Esophagus muscularis mucosa (tissue), 4 donors: ENCODE measurements around the gene NOL3. TPM values are rescaled to one million over a fixed set of nuclear protein-coding genes. Genes with fewer than 3 reads are reported as not detected.

Experiments
- DNase-seq: peaks from one replicate; pipeline ENCODE4 v3.0.0-alpha.2; 2017; ENCODE audit errors: extremely low spot score
- H3K27ac ChIP-seq, 4 donors: fragments of 200-600 bp; sonication (generic); replicated peaks in 1 of 4; 1 replicate in 3 of 4; 2 replicates in 1 of 4; pipeline ENCODE4 v1.5.1; 2016 to 2019; ENCODE audit warnings: mild to moderate bottlenecking in 1 of 4
- H3K27me3 ChIP-seq, 4 donors: fragments of 200-600 bp; sonication (generic); one replicate each; pipeline versions ENCODE4 v1.5.1 to v1.6.0; 2016 to 2019
- H3K36me3 ChIP-seq, 4 donors: fragments of 200-600 bp; sonication (generic); one replicate each; pipeline ENCODE4 v1.5.1; 2016 to 2019
- H3K4me1 ChIP-seq, 4 donors: fragments of 200-600 bp; sonication (generic); one replicate each; pipeline ENCODE4 v1.5.1; 2016 to 2019
- H3K4me3 ChIP-seq, 4 donors: fragments of 200-600 bp; sonication (generic); 1 replicate in 2 of 4; 2 replicates in 2 of 4; pipeline ENCODE4 v1.5.1; 2016 to 2019; ENCODE audit warnings: mild to moderate bottlenecking in 4 of 4, moderate library complexity in 1 of 4
- H3K9me3 ChIP-seq, 4 donors: fragments of 200-600 bp; sonication (generic); 1 replicate in 3 of 4; 2 replicates in 1 of 4; pipeline ENCODE4 v1.5.1; 2016 to 2019
- EP300 ChIP-seq: sonication (generic); formaldehyde crosslinking; IDR thresholded peaks from one replicate; pipeline ENCODE4 v1.6.1; 2017; ENCODE audit warnings: antibody characterized with exemption
- POLR2A ChIP-seq: fragments of 450-650 bp; IDR thresholded peaks from one replicate; pipeline ENCODE4 v1.6.1; 2017; ENCODE audit warnings: antibody characterized with exemption, moderate library complexity, mild to moderate bottlenecking, low read depth
- POLR2AphosphoS5 ChIP-seq, 2 donors: sonication (generic); formaldehyde crosslinking; IDR thresholded peaks; one replicate each; pipeline ENCODE4 v1.6.1; 2017; ENCODE audit warnings: antibody characterized with exemption in 2 of 2
- WGBS: methylation state at CpG from one replicate; pipeline ENCODE4 v1.1.5; 2018; 5-methylcytosine and 5-hydroxymethylcytosine counted together
- intact Hi-C: fragments of 100-400 bp; cut with DNase I; formaldehyde crosslinking; loops from one replicate; pipeline ENCODE4 v1.15.1; 2023
- total RNA-seq, 4 donors: library from RNA; depleted of rRNA; stranded (reverse); fragments of >200 nt; gene quantifications; one replicate each; pipeline versions ENCODE4 v1.1.0 to v1.2.1, GENCODE V29; 2016
- TF ChIP-seq, protein P1 (sequence below), 3 experiments: fragments of 200-600 bp in 2 of 3; fragments of 450-650 bp in 1 of 3; sonication (generic) in 2 of 3; IDR thresholded peaks; one replicate each; pipeline ENCODE4 v1.5.1; 2017 to 2019; ENCODE audit warnings: antibody characterized with exemption in 3 of 3, mild to moderate bottlenecking in 2 of 3, moderate library complexity in 1 of 3

Gene NOL3
- total RNA-seq, 4 donors from 2014 or later: 40.6 to 58.2 (median 45.4) TPM

DNA sequence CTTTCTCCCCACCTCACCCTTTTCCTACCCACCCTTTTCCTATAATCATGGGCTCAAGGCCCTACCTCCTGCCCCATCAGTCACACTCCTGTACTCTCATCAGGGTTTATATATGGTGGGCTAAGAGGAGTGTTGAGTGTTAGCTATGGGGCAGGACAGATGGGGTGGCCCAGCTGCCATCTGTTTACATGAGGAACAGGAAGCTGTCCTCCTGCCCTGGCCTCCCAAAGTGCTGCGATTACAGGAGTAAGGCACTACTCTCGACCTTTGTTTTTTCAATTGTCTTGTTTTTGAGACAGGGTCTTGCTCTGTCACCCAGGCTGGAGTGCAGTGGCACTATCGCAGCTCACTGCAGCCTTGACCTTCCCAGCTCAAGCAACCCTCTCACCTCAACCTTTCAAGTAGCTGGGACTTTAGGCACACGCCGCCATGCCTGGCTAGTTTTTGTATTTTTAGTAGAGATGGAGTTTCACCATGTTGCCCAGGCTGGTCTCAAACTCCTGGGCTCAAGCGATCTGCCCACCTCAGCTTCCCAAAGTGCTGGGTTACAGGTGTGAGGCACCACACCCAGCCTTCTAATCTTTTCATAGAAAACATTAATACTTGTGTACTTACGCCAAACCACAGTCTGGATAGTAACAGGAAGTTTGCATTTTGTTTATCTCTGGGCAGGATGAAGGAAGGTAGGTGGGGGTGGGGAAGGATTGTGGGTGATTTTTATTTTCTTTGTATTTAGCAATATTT is 12.3 kb upstream of the NOL3 start:
- no peak for DNase-seq
- Histone ChIP-seq H3K27me3 (peaks cover 0 to 7% (median under 1%) of the 10 kb centered on the region in 4 donors), H3K4me3 (no peak overlapping the region), H3K9me3 (no peaks in the 10 kb centered on the region), H3K36me3 (no peaks in the 10 kb centered on the region), H3K27ac (no peak overlapping the region), H3K4me1 (peaks cover 51 to 61% (median 55%) of the 10 kb centered on the region in 4 donors)
- WGBS: 83% methylated on average over 7 of the region's 7 CpGs
- TF ChIP-seq EP300 (no peak), POLR2AphosphoS5 (IDR thresholded peaks at IDR 0.05) (no peak), POLR2A (no peak)
- TF ChIP-seq, protein P1, sequence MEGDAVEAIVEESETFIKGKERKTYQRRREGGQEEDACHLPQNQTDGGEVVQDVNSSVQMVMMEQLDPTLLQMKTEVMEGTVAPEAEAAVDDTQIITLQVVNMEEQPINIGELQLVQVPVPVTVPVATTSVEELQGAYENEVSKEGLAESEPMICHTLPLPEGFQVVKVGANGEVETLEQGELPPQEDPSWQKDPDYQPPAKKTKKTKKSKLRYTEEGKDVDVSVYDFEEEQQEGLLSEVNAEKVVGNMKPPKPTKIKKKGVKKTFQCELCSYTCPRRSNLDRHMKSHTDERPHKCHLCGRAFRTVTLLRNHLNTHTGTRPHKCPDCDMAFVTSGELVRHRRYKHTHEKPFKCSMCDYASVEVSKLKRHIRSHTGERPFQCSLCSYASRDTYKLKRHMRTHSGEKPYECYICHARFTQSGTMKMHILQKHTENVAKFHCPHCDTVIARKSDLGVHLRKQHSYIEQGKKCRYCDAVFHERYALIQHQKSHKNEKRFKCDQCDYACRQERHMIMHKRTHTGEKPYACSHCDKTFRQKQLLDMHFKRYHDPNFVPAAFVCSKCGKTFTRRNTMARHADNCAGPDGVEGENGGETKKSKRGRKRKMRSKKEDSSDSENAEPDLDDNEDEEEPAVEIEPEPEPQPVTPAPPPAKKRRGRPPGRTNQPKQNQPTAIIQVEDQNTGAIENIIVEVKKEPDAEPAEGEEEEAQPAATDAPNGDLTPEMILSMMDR (IDR thresholded peaks at IDR 0.05): no peak
- intact Hi-C loops: loop anchor here (2.0 to 5.0 kb wide), 3 partner anchors 27 to 261 kb away; no protein-coding TSS in a partner anchor

DNA sequence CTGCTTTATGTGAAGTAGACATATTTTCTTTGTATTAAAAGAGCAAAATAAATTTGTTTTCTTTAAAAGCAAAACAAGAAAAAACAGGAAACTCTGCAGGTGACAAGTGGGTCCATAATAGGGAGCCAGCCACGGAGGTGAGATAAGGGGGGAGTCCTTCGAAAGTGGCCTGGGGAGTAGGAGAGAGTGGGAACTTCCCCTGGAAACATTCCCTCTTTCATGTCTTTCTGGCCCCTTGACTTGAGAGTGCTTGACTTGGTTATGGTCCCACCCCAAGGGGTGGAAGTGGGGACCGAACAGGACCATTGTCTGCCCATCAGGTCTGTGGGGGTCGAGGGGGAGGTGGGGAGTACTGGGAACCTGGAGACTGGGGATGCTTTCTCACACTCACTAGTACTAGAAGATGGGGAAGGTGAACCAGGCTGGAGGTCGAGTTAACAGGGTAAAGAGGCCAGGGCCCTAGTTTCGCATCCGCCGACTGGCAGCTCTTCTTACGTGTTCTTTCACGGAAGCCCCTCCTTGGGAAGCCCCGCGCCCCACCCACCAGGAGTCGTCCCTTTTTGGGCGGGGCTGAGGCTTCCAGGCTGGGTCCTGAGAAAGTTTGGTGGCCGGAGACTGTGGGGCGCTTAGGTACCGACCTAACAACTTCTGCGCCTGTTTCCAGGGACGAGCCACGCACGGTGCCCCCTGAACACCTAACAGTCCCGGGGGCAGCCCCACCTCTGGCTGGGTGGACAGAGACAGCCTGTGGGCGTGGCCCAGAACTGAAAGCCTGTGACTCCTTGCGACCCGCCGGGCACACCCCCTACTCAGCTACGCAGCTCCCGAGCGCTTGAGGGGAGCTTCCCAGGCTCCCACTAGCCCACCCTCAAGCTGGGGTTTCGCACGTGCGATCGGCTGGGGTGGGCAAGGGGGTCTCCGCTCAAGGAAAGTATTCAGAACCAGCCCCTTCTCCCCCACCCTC is 11.4 kb upstream of the NOL3 start:
- TF ChIP-seq POLR2A (no peak), POLR2AphosphoS5 (IDR thresholded peaks at IDR 0.05) (no peak), EP300 (no peak)
- TF ChIP-seq, protein P1 (IDR thresholded peaks at IDR 0.05): no peak
- WGBS: 13% methylated on average over 20 of the region's 34 CpGs
- no peaks in the 10 kb centered on the region for H3K36me3 ChIP-seq
- DNase-seq: no peak
- peak overlapping the region; percentile 79 to 95 (median 94) for H3K4me3 ChIP-seq
- H3K27ac ChIP-seq: peak overlapping the region; percentile 76 to 91 (median 81)
- H3K9me3 ChIP-seq: no peaks in the 10 kb centered on the region
- peaks cover 59 to 69% (median 64%) of the 10 kb centered on the region in 4 donors for H3K4me1 ChIP-seq
- intact Hi-C loops: loop anchor here (2.0 to 5.0 kb wide), 3 partner anchors 26 to 262 kb away; no protein-coding TSS in a partner anchor
- H3K27me3 ChIP-seq: peaks cover 0 to 16% (median 2%) of the 10 kb centered on the region in 4 donors

DNA sequence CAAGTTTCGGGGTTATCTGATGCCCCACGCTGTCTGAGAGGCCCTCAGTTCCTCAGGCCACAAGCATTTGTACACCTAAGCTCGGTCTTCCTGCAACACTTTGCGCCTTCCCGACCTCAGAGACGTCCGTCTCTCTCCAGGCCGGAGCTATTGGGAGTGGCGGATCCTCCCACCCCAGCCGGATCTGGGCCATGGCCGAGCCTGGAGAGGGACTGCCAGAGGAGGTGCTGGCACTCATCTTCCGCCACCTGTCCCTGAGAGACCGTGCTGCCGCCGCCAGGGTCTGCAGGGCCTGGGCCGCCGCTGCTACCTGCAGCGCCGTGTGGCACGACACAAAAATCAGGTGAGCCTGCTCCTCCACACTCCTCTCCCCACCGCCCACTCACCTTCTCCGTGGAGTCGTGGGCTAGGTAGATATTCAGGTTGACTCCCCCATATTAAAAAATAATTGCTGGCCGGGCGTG is 8.7 kb upstream of the NOL3 start:
- peak overlapping the region; percentile 79 to 95 (median 94) for H3K4me3 ChIP-seq
- TF ChIP-seq POLR2A: no peak
- TF ChIP-seq, protein P1 (IDR thresholded peaks at IDR 0.05): no peak
- TF ChIP-seq EP300: no peak
- no peak for TF ChIP-seq POLR2AphosphoS5 (IDR thresholded peaks at IDR 0.05)
- H3K27me3 ChIP-seq: peaks cover 0 to 36% (median 2%) of the 10 kb centered on the region in 4 donors
- peak overlapping the region; percentile 80 to 91 (median 85) for H3K27ac ChIP-seq
- WGBS: 44% methylated on average over 21 of the region's 25 CpGs
- peaks cover 65 to 82% (median 74%) of the 10 kb centered on the region in 4 donors for H3K4me1 ChIP-seq
- DNase-seq: no peak
- H3K9me3 ChIP-seq: no peaks in the 10 kb centered on the region
- intact Hi-C loops: no loop called here
- H3K36me3 ChIP-seq: peaks cover 0 to 2% (median under 1%) of the 10 kb centered on the region in 4 donors

DNA sequence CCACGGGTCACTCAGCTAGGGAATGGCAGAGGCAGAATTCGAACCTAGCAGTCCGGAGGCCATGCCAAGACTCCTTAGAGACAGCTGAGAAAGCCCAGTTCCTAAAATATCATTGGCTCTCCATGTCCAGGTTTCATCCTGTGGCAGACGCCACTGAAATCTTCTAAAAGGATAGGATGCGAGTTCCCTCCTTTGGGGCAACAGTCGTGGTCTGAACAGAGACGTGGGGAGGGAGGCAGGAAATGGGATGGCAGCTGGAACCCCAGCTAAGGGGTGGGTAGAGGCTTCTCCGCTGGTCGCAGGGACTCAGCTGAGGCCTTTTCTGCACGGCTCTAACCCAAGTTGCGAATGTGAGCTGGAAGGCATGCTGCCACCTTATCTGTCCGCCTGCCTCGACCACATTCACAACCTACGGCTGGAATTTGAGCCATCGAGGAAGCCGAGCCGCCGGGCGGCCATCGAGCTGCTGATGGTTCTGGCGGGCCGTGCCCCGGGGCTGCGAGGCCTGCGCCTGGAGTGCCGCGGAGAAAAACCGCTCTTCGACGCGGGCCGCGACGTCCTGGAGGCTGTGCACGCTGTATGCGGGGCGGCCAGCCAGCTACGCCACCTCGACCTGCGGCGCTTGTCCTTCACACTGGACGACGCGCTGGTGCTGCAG is 7.7 kb upstream of the NOL3 start:
- intact Hi-C loops: no loop called here
- WGBS: 32% methylated on average over 8 of the region's 44 CpGs
- no peak for DNase-seq
- H3K4me1 ChIP-seq: peaks cover 65 to 90% (median 80%) of the 10 kb centered on the region in 4 donors
- no peaks in the 10 kb centered on the region for H3K9me3 ChIP-seq
- H3K4me3 ChIP-seq: peak overlapping the region; percentile 53 to 57 (median 54)
- peaks cover 0 to 36% (median 2%) of the 10 kb centered on the region in 4 donors for H3K27me3 ChIP-seq
- TF ChIP-seq POLR2A (no peak), POLR2AphosphoS5 (IDR thresholded peaks at IDR 0.05) (no peak), EP300 (no peak)
- TF ChIP-seq, protein P1 (IDR thresholded peaks at IDR 0.05): no peak
- H3K36me3 ChIP-seq: peaks cover 0 to 9% (median 3%) of the 10 kb centered on the region in 4 donors
- H3K27ac ChIP-seq: peak overlapping the region; percentile 80 to 97 (median 90)
